ENCODE measurements around the gene NGDN. TPM values are rescaled to one million over a fixed set of nuclear protein-coding genes. Genes with fewer than 3 reads are reported as not detected.
A peak's percentile ranks its signal among the peaks of the same experiment; 100 is the strongest.

The NGDN gene
- 33.6 TPM for polyA plus RNA-seq (2012; ENCODE audit: insufficient read length, low read depth)

GRCh38 chr14:23469127-23469905 is at the start of gene NGDN:
NGDN (plus strand) TSS chr14:23469703; CDS start chr14:23469716, 13 bp downstream.
- TF ChIP-seq POLR2AphosphoS5 (IDR thresholded peaks at IDR 0.05; ENCODE audit: low read depth, low read length) (peak; percentile 53; the same call in 1 of the 2 replicates), REST (IDR thresholded peaks at IDR 0.05; ENCODE audit: insufficient read depth in 1 of 2, low read depth in 2 of 2, low read length in 2 of 2) (no peak), FOXP2 (optimal IDR thresholded peaks at IDR 0.05; ENCODE audit: borderline replicate concordance, extremely low read depth, extremely low read length, insufficient read depth) (no peak), TAF1 (IDR thresholded peaks at IDR 0.05; ENCODE audit: borderline replicate concordance, insufficient read depth, low read length) (peak; percentile 68; the same call in 1 of the 2 replicates)

GRCh38 chr14:23421594-23421993 is 47.9 kb upstream of the NGDN start:
- TF ChIP-seq SIN3A (IDR thresholded peaks at IDR 0.05; ENCODE audit: borderline replicate concordance, insufficient read depth, low read length) (no peak), POLR2AphosphoS5 (IDR thresholded peaks at IDR 0.05; ENCODE audit: low read depth, low read length) (no peak), FOXP2 (optimal IDR thresholded peaks at IDR 0.05; ENCODE audit: borderline replicate concordance, extremely low read depth, extremely low read length, insufficient read depth) (no peak), TAF1 (IDR thresholded peaks at IDR 0.05; ENCODE audit: borderline replicate concordance, insufficient read depth, low read length) (no peak), REST (IDR thresholded peaks at IDR 0.05; ENCODE audit: insufficient read depth in 1 of 2, low read depth in 2 of 2, low read length in 2 of 2) (no peak)

- TF ChIP-seq FOXP2 (optimal IDR thresholded peaks at IDR 0.05; ENCODE audit: borderline replicate concordance, extremely low read depth, extremely low read length, insufficient read depth) (no peak), REST (IDR thresholded peaks at IDR 0.05; ENCODE audit: insufficient read depth in 1 of 2, low read depth in 2 of 2, low read length in 2 of 2) (no peak), TAF1 (IDR thresholded peaks at IDR 0.05; ENCODE audit: borderline replicate concordance, insufficient read depth, low read length) (no peak), POLR2AphosphoS5 (IDR thresholded peaks at IDR 0.05; ENCODE audit: low read depth, low read length) (no peak), SIN3A (IDR thresholded peaks at IDR 0.05; ENCODE audit: borderline replicate concordance, insufficient read depth, low read length) (no peak)
Observed at GRCh38 chr14:23423657-23424056, 45.8 kb upstream of the NGDN start.

GRCh38 chr14:23425169-23425568 is 44.3 kb upstream of the NGDN start:
- no peak for TF ChIP-seq POLR2AphosphoS5 (IDR thresholded peaks at IDR 0.05; ENCODE audit: low read depth, low read length)
- no peak for TF ChIP-seq SIN3A (IDR thresholded peaks at IDR 0.05; ENCODE audit: borderline replicate concordance, insufficient read depth, low read length)
- TF ChIP-seq REST (IDR thresholded peaks at IDR 0.05; ENCODE audit: insufficient read depth in 1 of 2, low read depth in 2 of 2, low read length in 2 of 2) = no peak
- no peak for TF ChIP-seq FOXP2 (optimal IDR thresholded peaks at IDR 0.05; ENCODE audit: borderline replicate concordance, extremely low read depth, extremely low read length, insufficient read depth)
- TF ChIP-seq TAF1 (IDR thresholded peaks at IDR 0.05; ENCODE audit: borderline replicate concordance, insufficient read depth, low read length) = no peak

Measured in PFSK-1 (cell line).